Endodermal cell (in vitro differentiated cells): ENCODE data around the gene KRTAP5-6. TPM values are rescaled to one million over a fixed set of nuclear protein-coding genes. Genes with fewer than 3 reads are reported as not detected.

Experiments used
- DNase-seq: peaks from one replicate; pipeline ENCODE4 v3.0.0-alpha.2; 2017
- H3K27ac ChIP-seq: 2 replicates; pipeline ENCODE4 v1.5.1; 2013; ENCODE audit warnings: mild to moderate bottlenecking, low read depth, low read length, moderate library complexity
- H3K27me3 ChIP-seq: 2 replicates; pipeline ENCODE4 v1.6.1; 2013; ENCODE audit warnings: mild to moderate bottlenecking, low read length, moderate library complexity; ENCODE audit not compliant: insufficient read depth, control insufficient read depth, poor library complexity, severe bottlenecking
- H3K36me3 ChIP-seq: 2 replicates; pipeline ENCODE4 v1.7.0; 2013; ENCODE audit warnings: mild to moderate bottlenecking, low read length, moderate library complexity; ENCODE audit not compliant: control insufficient read depth, insufficient read depth
- H3K4me1 ChIP-seq: one replicate; pipeline ENCODE4 v1.7.0; 2013; ENCODE audit warnings: low read length; ENCODE audit not compliant: control insufficient read depth, insufficient read depth
- H3K4me3 ChIP-seq: 2 replicates; pipeline ENCODE4 v1.5.1; 2013; ENCODE audit warnings: mild to moderate bottlenecking, low read length, moderate library complexity
- H3K9ac ChIP-seq: 2 replicates; pipeline ENCODE4 v1.6.1; 2013; ENCODE audit warnings: mild to moderate bottlenecking, low read length, moderate library complexity; ENCODE audit not compliant: poor library complexity, severe bottlenecking; ENCODE audit errors: extremely low read depth
- H3K9me3 ChIP-seq: 2 replicates; pipeline ENCODE4 v1.6.1; 2013; ENCODE audit warnings: mild to moderate bottlenecking, low read length, moderate library complexity; ENCODE audit not compliant: control insufficient read depth
- H3K27ac Mint-ChIP-seq: 2 replicates; pipeline ENCODE4 v1.8.0; 2020; ENCODE audit warnings: mixed read lengths
- H3K27me3 Mint-ChIP-seq: 2 replicates; pipeline ENCODE4 v1.8.0; 2021; ENCODE audit warnings: mild to moderate bottlenecking, mixed read lengths; ENCODE audit not compliant: insufficient read depth
- H3K36me3 Mint-ChIP-seq: 2 replicates; pipeline ENCODE4 v1.8.0; 2020; ENCODE audit warnings: low read depth, mixed read lengths
- H3K4me1 Mint-ChIP-seq: 2 replicates; pipeline ENCODE4 v1.8.0; 2020; ENCODE audit warnings: mixed read lengths
- H3K4me3 Mint-ChIP-seq: 2 replicates; pipeline ENCODE4 v1.8.0; 2020; ENCODE audit warnings: mild to moderate bottlenecking, moderate library complexity, mixed read lengths
- H3K9me3 Mint-ChIP-seq: 2 replicates; pipeline ENCODE4 v1.8.0; 2020; ENCODE audit warnings: mild to moderate bottlenecking, mixed read lengths
- CTCF ChIP-seq: fragments of 200-600 bp; sonication (generic); conservative IDR thresholded peaks from 2 replicates; pipeline ENCODE4 v1.5.0; 2021; ENCODE audit warnings: antibody characterized with exemption, mild to moderate bottlenecking
- WGBS, 2 experiments: methylation state at CpG; one replicate each; pipeline versions ENCODE4 v1.1.5 to v1.1.7; 2013; ENCODE audit warnings: missing lambda C conversion rate in 2 of 2, mixed read lengths in 1 of 2; ENCODE audit not compliant: insufficient coverage in 1 of 2, insufficient read length in 1 of 2; 5-methylcytosine and 5-hydroxymethylcytosine counted together
- total RNA-seq, 2 donors: library from RNA; stranded (reverse); fragmentation: NEBNext Ultra II Directional in 1 of 2; extraction: Animal tissue kit (Norgen Biotek cat#: 25700) in 1 of 2; gene quantifications; 2 replicates in 1 of 2; 3 replicates in 1 of 2; pipeline ENCODE4 v1.2.1, GENCODE V29; 2021

The KRTAP5-6 gene
- total RNA-seq, 2 donors from 2014 or later: not detected

GRCh38 chr11:1708716-1709115 is 11.7 kb downstream of the KRTAP5-6 start:
- H3K9me3 ChIP-seq: no peaks in the 10 kb centered on the region
- no peak overlapping the region for H3K27ac ChIP-seq
- DNase-seq: no peak
- H3K27me3 ChIP-seq: no peaks in the 10 kb centered on the region
- H3K4me3 ChIP-seq: no peak overlapping the region
- H3K4me3 Mint-ChIP-seq: no peak overlapping the region
- H3K9me3 Mint-ChIP-seq: peaks cover 6% of the 10 kb centered on the region
- TF ChIP-seq CTCF: no peak
- H3K27ac Mint-ChIP-seq: no peak overlapping the region
- H3K4me1 Mint-ChIP-seq: peaks cover 4% of the 10 kb centered on the region
- H3K27me3 Mint-ChIP-seq: peaks cover 34% of the 10 kb centered on the region
- H3K9ac ChIP-seq: no peak overlapping the region
- H3K4me1 ChIP-seq: no peaks in the 10 kb centered on the region
- no peaks in the 10 kb centered on the region for H3K36me3 Mint-ChIP-seq
- 88 to 91% methylated on average over 7 to 10 of the region's 10 CpGs for WGBS, 2 experiments
- no peaks in the 10 kb centered on the region for H3K36me3 ChIP-seq

- Mint-ChIP-seq H3K36me3 (no peaks in the 10 kb centered on the region), H3K27ac (no peak overlapping the region), H3K9me3 (no peaks in the 10 kb centered on the region), H3K4me1 (no peaks in the 10 kb centered on the region), H3K27me3 (peaks cover 6% of the 10 kb centered on the region), H3K4me3 (no peak overlapping the region)
- no peak overlapping the region for H3K27ac ChIP-seq
- H3K36me3 ChIP-seq: no peaks in the 10 kb centered on the region
- TF ChIP-seq CTCF: no peak
- WGBS, 2 experiments: 89 to 93% methylated on average over 15 to 24 of the region's 24 CpGs
- DNase-seq: no peak
- no peaks in the 10 kb centered on the region for H3K27me3 ChIP-seq
- no peak overlapping the region for H3K4me3 ChIP-seq
- no peaks in the 10 kb centered on the region for H3K4me1 ChIP-seq
- no peaks in the 10 kb centered on the region for H3K9me3 ChIP-seq
- H3K9ac ChIP-seq: no peak overlapping the region
Measured at GRCh38 chr11:1714908-1715885, 18.2 kb downstream of the KRTAP5-6 start.

GRCh38 chr11:1717745-1718144 is 20.8 kb downstream of the KRTAP5-6 start:
- WGBS, 2 experiments: 90 to 95% methylated on average over 3 to 7 of the region's 8 CpGs
- no peaks in the 10 kb centered on the region for H3K27me3 ChIP-seq
- no peak overlapping the region for H3K9ac ChIP-seq
- Mint-ChIP-seq H3K4me1 (no peaks in the 10 kb centered on the region), H3K4me3 (no peak overlapping the region), H3K27ac (no peak overlapping the region), H3K36me3 (no peaks in the 10 kb centered on the region), H3K9me3 (no peaks in the 10 kb centered on the region), H3K27me3 (peaks cover 18% of the 10 kb centered on the region)
- DNase-seq: no peak
- H3K27ac ChIP-seq: no peak overlapping the region
- no peaks in the 10 kb centered on the region for H3K36me3 ChIP-seq
- H3K4me3 ChIP-seq: no peak overlapping the region
- H3K9me3 ChIP-seq: no peaks in the 10 kb centered on the region
- no peaks in the 10 kb centered on the region for H3K4me1 ChIP-seq
- no peak for TF ChIP-seq CTCF
